22Rv1 (cell line): ENCODE data around the gene CLEC11A.

Source experiments
- CTCF ChIP-seq: fragments of 450-650 bp; IDR thresholded peaks from 2 replicates; pipeline ENCODE4 v1.5.1; 2017; ENCODE audit warnings: mild to moderate bottlenecking
- ZFX ChIP-seq: fragments of 450-650 bp; IDR thresholded peaks from 2 replicates; pipeline ENCODE4 v1.6.1; 2017; ENCODE audit warnings: antibody characterized with exemption, borderline replicate concordance

- no peak for TF ChIP-seq CTCF
- TF ChIP-seq ZFX = no peak
Observed at GRCh38 chr19:50701367-50701985, 21.7 kb upstream of the CLEC11A start.
